ENCODE results near the gene GSTO2.

- TF ChIP-seq CTCF (IDR thresholded peaks at IDR 0.05 in 4 of 5, conservative IDR thresholded peaks at IDR 0.05 in 1 of 5) (no peak), POLR2A (IDR thresholded peaks at IDR 0.05) (no peak)
Observed at GRCh38 chr10:104349623-104350126, 80.7 kb downstream of the GSTO2 start.

Data from gastrocnemius medialis (tissue), 4 donors.